ENCODE data around the gene ABCA5. TPM values are rescaled to one million over a fixed set of nuclear protein-coding genes. Genes with fewer than 3 reads are reported as not detected.

ABCA5 gene
- total RNA-seq, 1 donor from 2014 or later = 49.3 TPM

DNA sequence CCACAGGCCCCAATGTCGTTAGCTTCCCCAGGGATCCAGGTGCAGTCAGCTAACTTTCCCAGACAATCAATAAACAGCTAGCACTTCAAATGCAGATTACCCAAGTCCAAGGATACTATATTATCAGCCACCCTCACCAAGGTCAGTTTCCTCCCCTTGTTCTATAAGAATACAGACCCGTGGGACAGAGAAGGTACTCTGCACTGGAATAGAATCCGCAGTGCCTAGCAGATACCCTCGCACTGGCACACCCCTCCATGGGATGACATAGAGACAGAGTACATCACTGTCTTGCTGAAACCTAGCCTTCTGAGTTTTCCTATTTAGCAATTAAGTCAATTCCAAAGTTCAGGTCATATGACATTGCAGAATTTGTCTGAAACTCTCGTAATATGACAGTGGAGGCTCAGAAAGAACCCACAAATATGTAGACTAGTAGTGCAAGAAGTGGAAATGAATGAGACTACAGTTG, 58.4 kb downstream of the ABCA5 start:
- no peak for FAIRE-seq
- no peak for DNase-seq (ENCODE audit: low spot score in 2 of 2)

- FAIRE-seq = no peak
These were observed 59.7 kb downstream of the ABCA5 start for GRCh38 chr17:69267219-69267618.

GRCh38 chr17:69265873-69266272, 61.1 kb downstream of the ABCA5 start:
- no peak for FAIRE-seq
- DNase-seq (ENCODE audit: low spot score in 2 of 2) = no peak

More at GRCh38 chr17:69267219-69267618, 59.7 kb downstream of the ABCA5 start:
- DNase-seq (ENCODE audit: low spot score in 2 of 2) = no peak

- DNase-seq (ENCODE audit: low spot score in 2 of 2) (no peak), FAIRE-seq (no peak)
These were observed 72.7 kb downstream of the ABCA5 start for GRCh38 chr17:69254187-69254586.

GRCh38 chr17:69250641-69251040, 76.3 kb downstream of the ABCA5 start:
- no peak for FAIRE-seq

DNA sequence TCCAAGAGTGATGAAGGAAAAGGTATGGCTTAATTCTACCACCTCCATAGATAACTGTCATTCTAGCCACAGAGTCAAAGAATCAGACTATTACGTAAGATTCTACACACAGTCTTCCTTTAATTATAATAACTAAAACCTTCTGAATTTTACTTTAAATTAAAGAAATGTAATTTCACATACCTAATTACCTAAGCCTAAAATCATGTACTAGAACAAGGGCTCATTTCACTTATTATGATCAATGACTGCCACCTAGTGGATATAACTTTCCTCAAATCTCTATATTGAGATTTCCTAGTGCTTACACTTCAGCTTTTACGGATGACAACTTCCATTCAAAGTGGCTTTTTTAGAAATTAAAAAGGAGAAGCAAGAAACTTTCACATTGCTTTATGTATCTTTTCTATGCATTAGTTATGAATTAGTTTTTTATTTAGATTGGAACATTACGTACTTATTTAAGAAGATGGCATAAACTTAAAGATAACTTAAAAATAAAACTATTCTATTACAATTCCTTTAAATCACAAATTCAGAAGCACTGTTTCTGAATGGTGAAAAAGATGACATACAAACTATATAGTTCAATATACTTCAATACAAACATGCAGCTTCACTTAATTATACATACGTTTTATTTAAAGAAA, 80.1 kb downstream of the ABCA5 start:
- FAIRE-seq = peak; percentile 96

More at GRCh38 chr17:69250641-69251040, 76.3 kb downstream of the ABCA5 start:
- no peak for DNase-seq (ENCODE audit: low spot score in 2 of 2)

GRCh38 chr17:69246202-69246601, 80.7 kb downstream of the ABCA5 start:
- FAIRE-seq (no peak), DNase-seq (ENCODE audit: low spot score in 2 of 2) (no peak)

More for the DNA sequence above, 80.1 kb downstream of the ABCA5 start:
- DNase-seq (ENCODE audit: low spot score in 2 of 2) = peak in 1 of 2 donors; percentile 24

DNA sequence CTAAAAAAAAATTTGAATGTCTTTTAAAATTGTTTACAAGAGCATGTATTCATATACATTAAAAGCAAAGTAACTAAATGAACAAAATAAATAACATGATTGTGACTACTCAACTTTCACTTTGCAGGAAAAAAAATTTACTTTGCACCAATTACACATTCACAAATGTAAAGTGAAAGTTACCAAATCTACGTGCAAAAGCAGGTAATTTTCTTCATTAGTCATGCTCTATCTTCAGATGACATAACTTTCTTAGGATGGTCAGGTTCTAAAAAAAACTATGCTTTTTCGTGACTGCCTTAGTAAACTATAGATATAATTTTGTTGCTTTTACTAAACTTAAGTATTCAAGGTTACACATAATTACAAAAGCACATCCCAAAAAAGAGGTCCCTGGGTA, 81.3 kb downstream of the ABCA5 start:
- DNase-seq (ENCODE audit: low spot score in 2 of 2) (no peak), FAIRE-seq (no peak)

DNA sequence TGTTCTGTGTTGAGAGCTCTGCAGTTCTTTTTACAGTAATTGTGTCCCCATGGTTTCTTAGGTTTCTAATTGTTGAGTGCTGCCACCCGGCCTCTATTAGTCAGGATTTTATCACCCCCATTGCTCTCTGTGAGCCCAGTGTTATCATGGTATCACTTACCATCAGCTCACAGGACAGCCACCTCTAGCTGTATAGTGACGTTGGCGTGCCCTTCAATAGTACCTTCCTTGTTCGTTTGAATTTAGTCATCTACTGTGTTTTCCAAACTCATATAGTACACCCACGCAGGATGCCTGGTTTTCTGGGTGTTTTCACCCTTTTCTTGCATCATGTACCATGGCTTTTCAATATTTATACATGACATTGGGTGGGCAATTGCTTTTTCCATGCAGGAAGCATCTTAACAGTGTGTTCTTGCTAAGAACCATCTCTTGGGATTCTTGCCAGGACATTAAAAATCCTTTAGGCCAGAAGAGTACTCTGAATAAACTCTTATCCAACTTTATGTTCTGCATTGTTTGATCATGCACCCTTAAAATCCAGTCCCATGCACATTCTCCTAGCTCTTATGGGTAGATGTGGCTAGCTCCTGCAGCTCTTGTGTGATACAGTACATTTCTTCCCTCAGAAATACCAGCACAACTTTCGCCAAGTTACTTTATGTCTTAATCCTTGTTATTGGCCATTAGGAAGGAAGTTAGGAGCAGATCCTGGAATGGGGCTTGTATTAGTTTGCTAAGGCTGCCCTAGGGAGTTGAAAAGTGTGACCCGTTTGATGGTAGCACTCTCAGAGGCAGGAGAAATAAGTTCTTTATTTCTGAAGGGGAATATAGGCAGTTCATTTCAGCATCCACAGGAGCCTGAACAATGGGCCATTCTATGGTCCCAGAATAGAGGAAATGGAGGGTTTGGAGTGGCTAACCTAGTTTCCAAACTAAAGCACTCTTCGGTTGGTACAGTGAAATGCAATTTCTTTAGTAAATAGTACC, 87.0 kb downstream of the ABCA5 start:
- no peak for FAIRE-seq

GRCh38 chr17:69236946-69237345, 90.0 kb downstream of the ABCA5 start:
- FAIRE-seq (no peak), DNase-seq (ENCODE audit: low spot score in 2 of 2) (no peak)

More for the DNA sequence above, 87.0 kb downstream of the ABCA5 start:
- no peak for DNase-seq (ENCODE audit: low spot score in 2 of 2)

DNA sequence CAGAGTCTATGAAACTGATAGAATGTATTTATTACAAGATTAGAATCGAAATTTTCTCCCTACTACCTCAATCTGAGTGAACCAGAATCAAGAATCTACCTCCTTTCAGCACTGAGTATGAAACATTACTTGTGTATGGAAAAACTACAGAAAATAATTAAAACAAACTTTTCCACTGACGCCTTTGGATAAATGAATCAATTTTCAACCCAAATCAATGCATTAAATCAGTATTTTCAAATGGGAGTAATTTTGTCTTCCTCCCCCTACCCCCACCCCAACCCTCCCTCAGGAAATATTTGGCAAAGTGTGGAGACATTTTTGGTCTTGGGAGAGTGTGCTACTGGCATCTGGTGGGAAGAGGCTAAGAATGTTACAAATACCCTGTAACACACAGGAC, 90.5 kb downstream of the ABCA5 start:
- DNase-seq (ENCODE audit: low spot score in 2 of 2) (no peak), FAIRE-seq (no peak)

- FAIRE-seq = peak; percentile 24
- peak; percentile 12 to 20 for DNase-seq (ENCODE audit: low spot score in 2 of 2)
These were observed 91.4 kb downstream of the ABCA5 start for GRCh38 chr17:69235338-69236058.

DNA sequence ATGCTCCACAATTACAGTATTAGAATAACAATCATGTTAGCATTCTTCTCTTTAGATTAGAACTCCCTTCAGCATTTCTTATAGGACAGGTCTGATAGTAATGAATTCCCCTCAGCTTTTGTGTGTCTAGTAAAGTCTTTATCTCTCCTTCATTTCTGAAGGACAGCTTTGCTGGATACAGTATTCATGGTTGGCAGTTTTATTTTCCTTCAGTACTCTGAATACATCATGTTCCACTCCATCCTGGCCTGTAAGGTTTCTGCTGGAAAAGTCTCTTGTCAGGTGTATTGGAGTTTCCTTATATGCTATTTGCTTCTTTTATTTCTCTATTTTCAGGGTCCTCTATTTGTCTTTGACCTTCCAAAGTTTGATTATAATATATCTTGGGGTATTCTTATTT, 94.3 kb downstream of the ABCA5 start:
- FAIRE-seq (no peak), DNase-seq (ENCODE audit: low spot score in 2 of 2) (no peak)

DNA sequence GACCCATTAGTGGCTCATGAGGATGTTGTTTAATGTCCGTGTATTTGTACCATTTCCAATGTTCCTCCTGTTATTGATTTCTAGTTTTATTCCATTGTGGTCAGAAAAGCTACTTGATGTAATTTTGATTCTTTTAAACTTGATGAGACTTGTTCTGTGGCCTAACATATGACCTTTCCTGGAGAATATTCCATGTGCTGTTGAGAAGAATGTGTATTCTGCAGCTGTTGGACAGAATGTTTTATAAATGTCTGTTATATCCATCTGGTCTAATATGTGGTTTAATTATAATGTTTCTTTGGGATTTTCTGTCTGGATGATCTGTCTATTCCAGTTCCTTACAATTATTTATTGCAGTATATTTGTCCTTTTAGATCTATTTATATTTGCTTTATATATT, 95.4 kb downstream of the ABCA5 start:
- FAIRE-seq (no peak), DNase-seq (ENCODE audit: low spot score in 2 of 2) (no peak)

DNA sequence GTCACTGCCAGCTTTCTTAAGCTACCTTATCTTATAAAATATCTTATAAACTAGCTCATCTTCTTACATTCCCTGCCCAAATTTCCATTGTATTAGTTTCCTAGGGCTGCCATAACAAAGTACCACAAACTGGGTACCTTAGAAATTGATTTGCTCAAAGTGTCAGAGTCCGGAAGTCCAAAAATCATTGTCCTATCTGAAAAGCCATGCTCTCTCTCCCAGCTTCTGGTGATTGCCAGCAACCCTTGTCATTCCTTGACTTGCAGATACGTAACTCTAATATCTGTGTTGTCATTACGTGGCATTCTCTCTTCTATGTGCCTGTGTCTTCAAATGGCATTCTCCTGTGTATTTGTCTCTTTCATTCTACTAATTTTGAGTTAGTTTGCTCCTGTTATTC, 96.0 kb downstream of the ABCA5 start:
- DNase-seq (ENCODE audit: low spot score in 2 of 2) = no peak
- FAIRE-seq = no peak

- no peak for DNase-seq (ENCODE audit: low spot score in 2 of 2)
- no peak for FAIRE-seq
These were observed 98.4 kb downstream of the ABCA5 start, which contains the start of gene ABCA10 for GRCh38 chr17:69228576-69228975. Gene ABCA10 (minus strand): TSS chr17:69228824. CDS start chr17:69225358, 3,466 bp downstream.

- DNase-seq (ENCODE audit: low spot score in 2 of 2) (no peak), FAIRE-seq (no peak)
These were observed 98.9 kb downstream of the ABCA5 start for GRCh38 chr17:69228018-69228417.

DNA sequence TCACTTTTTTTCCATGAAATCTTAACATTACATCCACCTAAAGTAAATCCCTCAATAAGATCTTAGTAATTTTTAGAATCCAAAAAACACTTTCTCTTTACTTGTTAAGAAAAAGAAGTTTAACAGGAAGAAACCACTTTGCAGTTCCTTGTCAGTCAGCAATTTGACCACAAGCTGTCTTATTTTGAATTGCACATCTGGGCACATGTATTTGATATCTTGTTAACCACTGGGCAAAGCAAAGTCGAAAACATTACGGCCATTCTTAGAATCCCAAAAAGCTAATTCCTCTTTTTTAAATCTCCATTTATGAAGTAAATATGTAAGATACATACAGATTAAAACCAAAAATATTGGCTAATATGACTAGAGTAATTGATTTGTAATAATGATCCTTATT, 99.4 kb downstream of the ABCA5 start:
- DNase-seq (ENCODE audit: low spot score in 2 of 2) (no peak), FAIRE-seq (no peak)

DNA sequence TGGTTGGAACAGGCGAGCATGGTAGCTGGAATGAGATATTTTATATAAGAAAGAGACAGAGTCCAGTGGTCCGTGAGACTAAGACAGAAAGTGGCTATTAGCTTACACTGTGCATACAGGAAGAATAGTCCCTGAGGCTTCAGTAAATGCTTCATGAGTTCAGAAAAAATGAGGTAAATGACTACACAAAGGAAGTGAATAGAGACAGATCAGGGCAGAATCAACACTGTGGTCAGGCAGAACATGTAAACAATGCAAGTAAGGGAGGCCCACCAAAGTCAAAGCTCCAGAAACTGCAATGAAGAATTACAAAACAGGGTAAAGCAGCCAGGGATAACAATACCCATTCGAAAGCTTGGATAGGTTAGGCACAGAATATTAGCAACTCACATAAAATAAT, 103.1 kb downstream of the ABCA5 start:
- DNase-seq (ENCODE audit: low spot score in 2 of 2) (no peak), FAIRE-seq (no peak)

- no peak for DNase-seq (ENCODE audit: low spot score in 2 of 2)
- FAIRE-seq = no peak
These were observed 104.2 kb downstream of the ABCA5 start for GRCh38 chr17:69222707-69223258.

All from frontal cortex (tissue), 4 donors.